ENCODE measurements around the gene ATF1. TPM values are rescaled to one million over a fixed set of nuclear protein-coding genes. Genes with fewer than 3 reads are reported as not detected.

Gene ATF1
- total RNA-seq, 1 donor from 2014 or later: 7.1 TPM

- H3K36me3 Mint-ChIP-seq (ENCODE audit: unreplicated experiment): peaks cover 13% of the 10 kb centered on the region
- no peak overlapping the region for H3K27ac Mint-ChIP-seq (ENCODE audit: unreplicated experiment)
- peaks cover 4% of the 10 kb centered on the region for H3K9me3 Mint-ChIP-seq (ENCODE audit: unreplicated experiment)
- DNase-seq: no peak
- no peak overlapping the region for H3K4me3 Mint-ChIP-seq (ENCODE audit: unreplicated experiment)
- peaks cover 7% of the 10 kb centered on the region for H3K4me1 Mint-ChIP-seq (ENCODE audit: low read depth, unreplicated experiment)
- TF ChIP-seq, protein P1, sequence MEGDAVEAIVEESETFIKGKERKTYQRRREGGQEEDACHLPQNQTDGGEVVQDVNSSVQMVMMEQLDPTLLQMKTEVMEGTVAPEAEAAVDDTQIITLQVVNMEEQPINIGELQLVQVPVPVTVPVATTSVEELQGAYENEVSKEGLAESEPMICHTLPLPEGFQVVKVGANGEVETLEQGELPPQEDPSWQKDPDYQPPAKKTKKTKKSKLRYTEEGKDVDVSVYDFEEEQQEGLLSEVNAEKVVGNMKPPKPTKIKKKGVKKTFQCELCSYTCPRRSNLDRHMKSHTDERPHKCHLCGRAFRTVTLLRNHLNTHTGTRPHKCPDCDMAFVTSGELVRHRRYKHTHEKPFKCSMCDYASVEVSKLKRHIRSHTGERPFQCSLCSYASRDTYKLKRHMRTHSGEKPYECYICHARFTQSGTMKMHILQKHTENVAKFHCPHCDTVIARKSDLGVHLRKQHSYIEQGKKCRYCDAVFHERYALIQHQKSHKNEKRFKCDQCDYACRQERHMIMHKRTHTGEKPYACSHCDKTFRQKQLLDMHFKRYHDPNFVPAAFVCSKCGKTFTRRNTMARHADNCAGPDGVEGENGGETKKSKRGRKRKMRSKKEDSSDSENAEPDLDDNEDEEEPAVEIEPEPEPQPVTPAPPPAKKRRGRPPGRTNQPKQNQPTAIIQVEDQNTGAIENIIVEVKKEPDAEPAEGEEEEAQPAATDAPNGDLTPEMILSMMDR (IDR thresholded peaks at IDR 0.05; ENCODE audit: partially characterized antibody, unreplicated experiment): no peak
- H3K27me3 Mint-ChIP-seq (ENCODE audit: unreplicated experiment): peaks cover 4% of the 10 kb centered on the region
These were observed 23.6 kb upstream of the ATF1 start for GRCh38 chr12:50740307-50740706.

DNA sequence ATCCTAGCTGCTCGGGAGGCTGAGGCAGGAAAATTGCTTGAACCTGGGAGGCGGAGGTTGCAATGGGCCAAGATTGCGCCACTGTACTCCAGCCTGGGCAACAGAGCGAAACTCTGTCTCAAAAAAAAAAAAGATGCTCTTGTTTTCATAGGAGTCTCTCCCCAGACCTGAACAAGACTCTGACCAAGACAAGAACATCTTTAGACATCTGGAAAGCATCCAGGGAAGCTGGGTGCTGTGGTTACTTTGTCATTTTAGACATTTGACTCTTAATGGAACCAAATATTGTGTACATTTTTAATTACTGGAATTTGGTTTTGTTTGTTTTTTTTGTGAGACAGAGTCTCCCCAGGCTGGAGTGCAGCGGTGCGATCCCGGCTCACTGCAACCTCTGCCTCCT, 21.1 kb upstream of the ATF1 start:
- TF ChIP-seq, protein P1 (IDR thresholded peaks at IDR 0.05; ENCODE audit: partially characterized antibody, unreplicated experiment): no peak
- Mint-ChIP-seq H3K27ac (ENCODE audit: unreplicated experiment) (no peak overlapping the region), H3K4me3 (ENCODE audit: unreplicated experiment) (no peak overlapping the region), H3K36me3 (ENCODE audit: unreplicated experiment) (peaks cover 13% of the 10 kb centered on the region), H3K27me3 (ENCODE audit: unreplicated experiment) (peaks cover 7% of the 10 kb centered on the region), H3K4me1 (ENCODE audit: low read depth, unreplicated experiment) (peaks cover 7% of the 10 kb centered on the region), H3K9me3 (ENCODE audit: unreplicated experiment) (peaks cover 4% of the 10 kb centered on the region)
- DNase-seq: no peak

GRCh38 chr12:50745861-50746260, 18.0 kb upstream of the ATF1 start:
- Mint-ChIP-seq H3K36me3 (ENCODE audit: unreplicated experiment) (peaks cover 8% of the 10 kb centered on the region), H3K27ac (ENCODE audit: unreplicated experiment) (no peak overlapping the region), H3K27me3 (ENCODE audit: unreplicated experiment) (peaks cover 3% of the 10 kb centered on the region), H3K4me3 (ENCODE audit: unreplicated experiment) (no peak overlapping the region), H3K9me3 (ENCODE audit: unreplicated experiment) (peaks cover 1% of the 10 kb centered on the region), H3K4me1 (ENCODE audit: low read depth, unreplicated experiment) (peaks cover 7% of the 10 kb centered on the region)
- TF ChIP-seq, protein P1 (IDR thresholded peaks at IDR 0.05; ENCODE audit: partially characterized antibody, unreplicated experiment): no peak
- DNase-seq: no peak

DNA sequence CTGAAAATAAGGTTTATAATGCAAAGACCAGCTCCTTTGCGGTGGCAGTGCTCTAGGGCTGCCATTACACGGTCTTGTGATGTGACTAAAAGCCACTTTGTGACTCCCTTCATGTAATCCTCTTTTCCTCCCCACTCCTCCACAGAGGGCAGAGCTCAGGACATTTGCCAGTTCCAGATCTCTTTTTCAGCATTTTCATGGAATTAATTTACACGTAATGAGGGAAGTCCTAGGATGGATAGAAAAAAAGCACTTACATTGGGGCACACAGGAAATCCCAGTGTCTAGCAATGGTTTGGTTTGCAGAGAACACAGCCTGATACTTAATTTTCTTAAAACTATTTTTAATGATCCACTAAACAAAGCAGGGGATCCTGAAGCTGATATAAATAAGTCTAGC, 17.5 kb upstream of the ATF1 start:
- TF ChIP-seq, protein P1 (IDR thresholded peaks at IDR 0.05; ENCODE audit: partially characterized antibody, unreplicated experiment): no peak
- Mint-ChIP-seq H3K4me3 (ENCODE audit: unreplicated experiment) (peak overlapping the region; percentile 21), H3K27ac (ENCODE audit: unreplicated experiment) (no peak overlapping the region), H3K36me3 (ENCODE audit: unreplicated experiment) (peaks cover 2% of the 10 kb centered on the region), H3K9me3 (ENCODE audit: unreplicated experiment) (peaks cover 1% of the 10 kb centered on the region), H3K4me1 (ENCODE audit: low read depth, unreplicated experiment) (peaks cover 2% of the 10 kb centered on the region), H3K27me3 (ENCODE audit: unreplicated experiment) (peaks cover 3% of the 10 kb centered on the region)
- DNase-seq: no peak

GRCh38 chr12:50747817-50748216, 16.1 kb upstream of the ATF1 start:
- TF ChIP-seq, protein P1 (IDR thresholded peaks at IDR 0.05; ENCODE audit: partially characterized antibody, unreplicated experiment): no peak
- Mint-ChIP-seq H3K27me3 (ENCODE audit: unreplicated experiment) (peaks cover 3% of the 10 kb centered on the region), H3K36me3 (ENCODE audit: unreplicated experiment) (no peaks in the 10 kb centered on the region), H3K9me3 (ENCODE audit: unreplicated experiment) (peaks cover 1% of the 10 kb centered on the region), H3K4me3 (ENCODE audit: unreplicated experiment) (no peak overlapping the region), H3K27ac (ENCODE audit: unreplicated experiment) (no peak overlapping the region), H3K4me1 (ENCODE audit: low read depth, unreplicated experiment) (no peaks in the 10 kb centered on the region)
- DNase-seq: no peak
